LNCAP (cell line): ENCODE data around the gene KLF5.

ENCODE experiments used
- TF ChIP-seq, protein P1 (sequence below): fragments of 450-650 bp; IDR thresholded peaks from 2 replicates; pipeline ENCODE4 v1.5.1; 2017; ENCODE audit warnings: mild to moderate bottlenecking

Gene KLF5

DNA sequence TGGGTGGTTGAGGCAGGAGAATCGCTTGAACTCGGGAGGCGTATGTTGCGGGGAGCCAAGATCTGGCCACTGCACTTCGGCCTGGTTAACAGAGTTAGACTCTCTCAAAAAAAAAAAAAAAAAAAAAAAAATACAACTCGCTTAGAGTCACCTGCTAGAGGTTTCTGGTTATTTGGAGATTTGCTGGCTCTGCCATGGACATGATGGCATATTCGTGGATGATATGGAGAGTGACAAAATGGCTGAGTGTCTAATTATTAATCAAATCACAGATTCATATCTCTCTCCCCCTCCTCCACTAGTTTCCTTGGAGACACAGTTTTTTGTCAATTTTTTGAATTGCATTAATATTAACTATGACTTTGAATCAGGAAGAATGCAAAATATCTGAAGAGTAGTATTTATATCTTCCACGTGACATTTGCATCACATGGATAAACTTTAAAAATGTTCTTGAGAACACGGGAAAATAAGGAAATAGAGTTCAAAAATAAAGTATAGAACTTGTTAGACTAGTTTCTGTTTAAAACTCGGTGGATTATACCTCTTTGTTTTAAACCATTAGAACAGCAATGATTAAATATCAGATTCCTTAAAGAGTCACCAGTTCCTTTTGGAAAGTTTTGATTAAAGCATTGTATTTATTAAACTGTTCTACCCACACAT lies 47.8 kb downstream of the KLF5 start:
- TF ChIP-seq, protein P1, sequence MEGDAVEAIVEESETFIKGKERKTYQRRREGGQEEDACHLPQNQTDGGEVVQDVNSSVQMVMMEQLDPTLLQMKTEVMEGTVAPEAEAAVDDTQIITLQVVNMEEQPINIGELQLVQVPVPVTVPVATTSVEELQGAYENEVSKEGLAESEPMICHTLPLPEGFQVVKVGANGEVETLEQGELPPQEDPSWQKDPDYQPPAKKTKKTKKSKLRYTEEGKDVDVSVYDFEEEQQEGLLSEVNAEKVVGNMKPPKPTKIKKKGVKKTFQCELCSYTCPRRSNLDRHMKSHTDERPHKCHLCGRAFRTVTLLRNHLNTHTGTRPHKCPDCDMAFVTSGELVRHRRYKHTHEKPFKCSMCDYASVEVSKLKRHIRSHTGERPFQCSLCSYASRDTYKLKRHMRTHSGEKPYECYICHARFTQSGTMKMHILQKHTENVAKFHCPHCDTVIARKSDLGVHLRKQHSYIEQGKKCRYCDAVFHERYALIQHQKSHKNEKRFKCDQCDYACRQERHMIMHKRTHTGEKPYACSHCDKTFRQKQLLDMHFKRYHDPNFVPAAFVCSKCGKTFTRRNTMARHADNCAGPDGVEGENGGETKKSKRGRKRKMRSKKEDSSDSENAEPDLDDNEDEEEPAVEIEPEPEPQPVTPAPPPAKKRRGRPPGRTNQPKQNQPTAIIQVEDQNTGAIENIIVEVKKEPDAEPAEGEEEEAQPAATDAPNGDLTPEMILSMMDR = no peak

- TF ChIP-seq, protein P1 = no peak
These were observed 48.7 kb downstream of the KLF5 start for GRCh38 chr13:73107481-73107880.

DNA sequence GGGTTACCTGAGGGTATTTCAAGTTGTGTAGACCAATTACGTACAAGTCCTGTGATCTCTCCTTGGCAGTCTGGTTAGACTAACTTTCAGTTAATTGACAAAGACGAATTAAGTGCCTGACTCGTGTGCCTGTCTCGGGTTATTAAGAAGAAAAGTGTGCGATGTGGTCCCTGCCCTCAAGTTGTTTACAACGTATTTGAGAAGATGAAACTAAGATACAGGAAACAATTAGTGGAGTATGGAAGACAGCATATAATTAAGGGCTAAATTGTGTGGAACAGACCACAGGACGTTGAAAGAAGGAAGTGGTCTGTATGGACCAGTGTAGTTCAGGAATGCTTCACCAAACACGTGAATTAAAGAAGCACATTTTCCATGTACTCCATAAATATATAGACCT lies 49.2 kb downstream of the KLF5 start:
- TF ChIP-seq, protein P1 = no peak

- TF ChIP-seq, protein P1 = no peak
These were observed 50.6 kb downstream of the KLF5 start for GRCh38 chr13:73109288-73109899.

DNA sequence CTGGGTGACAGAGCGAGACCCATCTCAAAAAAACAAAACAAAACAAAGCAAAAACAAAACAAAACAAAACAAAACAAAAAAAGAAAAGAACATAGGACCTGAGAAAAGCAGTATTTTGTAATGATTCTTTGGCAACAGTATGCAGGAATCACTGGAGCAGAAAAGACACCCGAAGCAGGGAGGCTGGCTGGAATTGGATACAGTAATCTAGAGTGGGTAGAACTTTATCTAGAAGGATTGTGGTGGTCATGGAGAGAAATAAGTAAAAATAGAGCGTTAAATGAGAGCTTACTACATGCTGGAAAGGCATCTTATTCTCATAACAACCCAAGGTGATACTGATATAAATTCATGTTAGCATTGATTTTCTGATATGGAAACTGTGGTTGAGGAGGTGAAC lies 51.2 kb downstream of the KLF5 start:
- TF ChIP-seq, protein P1 = no peak

DNA sequence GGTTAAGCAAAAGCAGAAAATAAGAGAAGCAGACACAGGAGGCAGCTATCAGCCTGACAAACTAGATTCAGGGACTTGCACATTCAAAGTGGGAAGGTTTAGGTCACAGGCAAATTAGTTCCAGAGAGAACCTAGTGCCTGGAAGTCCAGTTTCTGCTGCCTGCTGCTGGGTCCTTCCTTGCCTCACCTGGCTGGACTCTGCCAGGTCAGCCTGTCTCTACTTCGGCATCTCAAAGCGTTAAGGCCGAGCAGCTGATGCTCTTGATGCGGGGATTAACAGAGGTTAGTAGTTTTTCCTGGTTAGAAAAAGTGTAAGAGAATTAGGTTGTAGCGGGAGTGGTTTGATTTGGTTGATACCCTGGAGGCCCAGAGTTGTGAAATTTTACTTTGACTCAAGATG lies 52.0 kb downstream of the KLF5 start:
- TF ChIP-seq, protein P1 = no peak

DNA sequence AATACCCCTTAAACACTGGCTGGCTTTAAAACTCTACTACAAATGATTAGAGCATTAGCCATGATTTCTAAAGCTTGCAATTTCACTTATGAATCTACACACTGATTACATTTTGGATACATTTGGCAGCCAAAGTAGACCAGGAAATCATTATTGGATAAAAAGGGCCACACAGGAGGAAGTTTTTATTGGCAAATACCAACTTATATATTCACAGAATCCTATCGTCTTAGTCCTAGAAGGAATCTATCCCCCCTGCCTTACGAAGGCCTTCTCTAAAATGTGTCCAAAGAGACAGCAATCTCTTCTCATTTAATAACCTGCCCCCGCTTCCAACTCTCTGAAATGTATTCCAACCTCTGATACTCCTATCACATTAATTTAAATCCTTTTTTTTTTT lies 52.5 kb downstream of the KLF5 start:
- TF ChIP-seq, protein P1 = no peak

GRCh38 chr13:73119612-73120011 lies 60.8 kb downstream of the KLF5 start:
- TF ChIP-seq, protein P1 = no peak
